ENCODE measurements around the gene TTLL5.

GRCh38 chr14:75960231-75960630 is 299.2 kb downstream of the TTLL5 start:
- TF ChIP-seq ZFP3 (CRISPR knock-in tag; IDR thresholded peaks at IDR 0.05) (no peak), POU6F1 (CRISPR knock-in tag; IDR thresholded peaks at IDR 0.05; ENCODE audit: borderline replicate concordance, low read depth) (no peak), SNAI2 (CRISPR knock-in tag; IDR thresholded peaks at IDR 0.05) (no peak), ARNTL (CRISPR knock-in tag; IDR thresholded peaks at IDR 0.05; ENCODE audit: borderline replicate concordance, low read depth) (no peak), BACH2 (CRISPR knock-in tag; IDR thresholded peaks at IDR 0.05; ENCODE audit: borderline replicate concordance) (no peak)

All from SK-N-SH treated with all-trans-retinoic acid at 6 μM for 48 hours (cell line).